ENCODE measurements around the gene ZNF189. TPM values are rescaled to one million over a fixed set of nuclear protein-coding genes. Genes with fewer than 3 reads are reported as not detected.

ZNF189 gene
- polyA plus RNA-seq, 2 of the 4 experiments (the other 2 are of a cell fraction), result 8.8 to 13.9 TPM

GRCh38 chr9:101432171-101432570, 33.5 kb downstream of the ZNF189 start (continued):
- TF ChIP-seq SREBF2 (IDR thresholded peaks at IDR 0.05) (no peak), RARB (CRISPR knock-in tag; IDR thresholded peaks at IDR 0.05) (no peak), MAZ (IDR thresholded peaks at IDR 0.05; ENCODE audit: borderline replicate concordance, low read depth, low read length) (no peak)

GRCh38 chr9:101432740-101433139, 34.1 kb downstream of the ZNF189 start:
- no peak for FAIRE-seq
- no peak overlapping the region for H3K27ac ChIP-seq
- POLR2A ChIA-PET, result no interaction called here
- H3K9me3 ChIP-seq, result no peaks in the 10 kb centered on the region
- WGBS (ENCODE audit: missing lambda C conversion rate), result 35% methylated on average over 1 of the region's 1 CpG
- no peak overlapping the region for H3K4me2 ChIP-seq
- no peak for TF ChIP-seq FOSB (CRISPR knock-in tag; IDR thresholded peaks at IDR 0.05)
- TF ChIP-seq POLR2A (IDR thresholded peaks at IDR 0.05; ENCODE audit: low read length), result no peak
- no peak for TF ChIP-seq HOXA7 (CRISPR knock-in tag; IDR thresholded peaks at IDR 0.05)
- no peak for TF ChIP-seq FOXS1 (CRISPR knock-in tag; IDR thresholded peaks at IDR 0.05)
- no peak for TF ChIP-seq ELK1 (IDR thresholded peaks at IDR 0.05; ENCODE audit: low read depth, low read length)
- no peak for TF ChIP-seq NR3C1 (IDR thresholded peaks at IDR 0.05)
- TF ChIP-seq, protein P1, sequence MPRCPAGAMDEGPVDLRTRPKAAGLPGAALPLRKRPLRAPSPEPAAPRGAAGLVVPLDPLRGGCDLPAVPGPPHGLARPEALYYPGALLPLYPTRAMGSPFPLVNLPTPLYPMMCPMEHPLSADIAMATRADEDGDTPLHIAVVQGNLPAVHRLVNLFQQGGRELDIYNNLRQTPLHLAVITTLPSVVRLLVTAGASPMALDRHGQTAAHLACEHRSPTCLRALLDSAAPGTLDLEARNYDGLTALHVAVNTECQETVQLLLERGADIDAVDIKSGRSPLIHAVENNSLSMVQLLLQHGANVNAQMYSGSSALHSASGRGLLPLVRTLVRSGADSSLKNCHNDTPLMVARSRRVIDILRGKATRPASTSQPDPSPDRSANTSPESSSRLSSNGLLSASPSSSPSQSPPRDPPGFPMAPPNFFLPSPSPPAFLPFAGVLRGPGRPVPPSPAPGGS (IDR thresholded peaks at IDR 0.05), result no peak
- TF ChIP-seq KDM1A (IDR thresholded peaks at IDR 0.05; ENCODE audit: low read depth), result no peak
- no peak for TF ChIP-seq NPAS2 (CRISPR knock-in tag; IDR thresholded peaks at IDR 0.05; ENCODE audit: borderline replicate concordance)
- TF ChIP-seq RFX5 (IDR thresholded peaks at IDR 0.05), result no peak
- TF ChIP-seq MAFK (IDR thresholded peaks at IDR 0.05; ENCODE audit: partially characterized antibody), result no peak
- no peak for TF ChIP-seq BHLHE40 (IDR thresholded peaks at IDR 0.05; ENCODE audit: low read depth, low read length)
- TF ChIP-seq HES2 (IDR thresholded peaks at IDR 0.05), result no peak
- no peak for TF ChIP-seq SREBF2 (IDR thresholded peaks at IDR 0.05)
- TF ChIP-seq PHF8 (IDR thresholded peaks at IDR 0.05; ENCODE audit: borderline replicate concordance, low read depth), result no peak
- no peak overlapping the region for H3K4me3 ChIP-seq
- no peak for DNase-seq (ENCODE audit: low read depth in 1 of 2, low spot score in 1 of 2)
- CTCF ChIA-PET, result no interaction called here
- no peaks in the 10 kb centered on the region for H3K4me1 ChIP-seq
- ATAC-seq, result no peak

DNA sequence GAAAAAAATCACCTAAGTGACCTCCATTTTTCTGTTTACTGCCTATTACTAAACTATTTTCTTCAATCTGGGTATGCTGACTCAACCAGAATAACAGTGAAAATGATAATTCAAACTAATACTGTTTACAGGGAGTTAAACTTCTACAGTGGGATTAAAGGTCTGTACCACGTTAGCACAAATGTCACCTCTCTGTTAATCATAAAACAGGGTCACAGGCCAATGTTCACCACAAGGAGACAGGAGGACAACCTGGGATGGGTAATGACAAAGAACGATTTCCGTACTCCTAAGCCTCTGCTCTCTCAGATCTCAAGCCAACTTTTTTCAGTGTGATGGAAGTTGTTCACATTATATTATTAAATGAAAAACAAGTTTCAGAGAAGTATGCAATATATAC, 34.6 kb downstream of the ZNF189 start:
- 40% methylated on average over 3 of the region's 3 CpGs for WGBS (ENCODE audit: missing lambda C conversion rate)
- H3K9me3 ChIP-seq, result no peaks in the 10 kb centered on the region
- ATAC-seq (no peak), FAIRE-seq (no peak), DNase-seq (ENCODE audit: low read depth in 1 of 2, low spot score in 1 of 2) (no peak)
- no peaks in the 10 kb centered on the region for H3K4me1 ChIP-seq
- no peak overlapping the region for H3K27ac ChIP-seq
- ChIA-PET POLR2A (no interaction called here), CTCF (interaction anchor here (0.6 to 1.6 kb wide), 3 partner anchors 16 to 26 kb away, joined by 3 to 4 read pairs (median 3); no protein-coding TSS in a partner anchor)
- TF ChIP-seq REST (IDR thresholded peaks at IDR 0.05) (no peak), ELK1 (IDR thresholded peaks at IDR 0.05; ENCODE audit: low read depth, low read length) (no peak), KDM5A (IDR thresholded peaks at IDR 0.05) (no peak), HES2 (IDR thresholded peaks at IDR 0.05) (no peak), RARB (CRISPR knock-in tag; IDR thresholded peaks at IDR 0.05) (no peak), NPAS2 (CRISPR knock-in tag; IDR thresholded peaks at IDR 0.05; ENCODE audit: borderline replicate concordance) (no peak), POLR2A (IDR thresholded peaks at IDR 0.05; ENCODE audit: low read length) (no peak), HDAC2 (IDR thresholded peaks at IDR 0.05) (no peak), RFX5 (IDR thresholded peaks at IDR 0.05) (no peak), HOXB5 (CRISPR knock-in tag; IDR thresholded peaks at IDR 0.05) (no peak)
- H3K4me2 ChIP-seq, result no peak overlapping the region
- H3K4me3 ChIP-seq, result no peak overlapping the region

Data from A549 (cell line).